Activated CD8-positive, alpha-beta memory T cell treated with anti-CD3 and anti-CD28 coated beads, Interleukin-2, amount 50 U/mL, for 4 hours (primary cell): ENCODE measurements around the gene HOXA13.
A peak's percentile ranks its signal among the peaks of the same experiment; 100 is the strongest.

Source experiments
- DNase-seq: peaks from one replicate; pipeline ENCODE4 v3.0.0-alpha.2; 2020

The HOXA13 gene

GRCh38 chr7:27169658-27170425, 30.0 kb downstream of the HOXA13 start:
- DNase-seq = peak; percentile 14

- DNase-seq = no peak
Measured at GRCh38 chr7:27168265-27168947, 31.5 kb downstream of the HOXA13 start.

- no peak for DNase-seq
Measured at GRCh38 chr7:27167916-27168264, 32.0 kb downstream of the HOXA13 start.

DNA sequence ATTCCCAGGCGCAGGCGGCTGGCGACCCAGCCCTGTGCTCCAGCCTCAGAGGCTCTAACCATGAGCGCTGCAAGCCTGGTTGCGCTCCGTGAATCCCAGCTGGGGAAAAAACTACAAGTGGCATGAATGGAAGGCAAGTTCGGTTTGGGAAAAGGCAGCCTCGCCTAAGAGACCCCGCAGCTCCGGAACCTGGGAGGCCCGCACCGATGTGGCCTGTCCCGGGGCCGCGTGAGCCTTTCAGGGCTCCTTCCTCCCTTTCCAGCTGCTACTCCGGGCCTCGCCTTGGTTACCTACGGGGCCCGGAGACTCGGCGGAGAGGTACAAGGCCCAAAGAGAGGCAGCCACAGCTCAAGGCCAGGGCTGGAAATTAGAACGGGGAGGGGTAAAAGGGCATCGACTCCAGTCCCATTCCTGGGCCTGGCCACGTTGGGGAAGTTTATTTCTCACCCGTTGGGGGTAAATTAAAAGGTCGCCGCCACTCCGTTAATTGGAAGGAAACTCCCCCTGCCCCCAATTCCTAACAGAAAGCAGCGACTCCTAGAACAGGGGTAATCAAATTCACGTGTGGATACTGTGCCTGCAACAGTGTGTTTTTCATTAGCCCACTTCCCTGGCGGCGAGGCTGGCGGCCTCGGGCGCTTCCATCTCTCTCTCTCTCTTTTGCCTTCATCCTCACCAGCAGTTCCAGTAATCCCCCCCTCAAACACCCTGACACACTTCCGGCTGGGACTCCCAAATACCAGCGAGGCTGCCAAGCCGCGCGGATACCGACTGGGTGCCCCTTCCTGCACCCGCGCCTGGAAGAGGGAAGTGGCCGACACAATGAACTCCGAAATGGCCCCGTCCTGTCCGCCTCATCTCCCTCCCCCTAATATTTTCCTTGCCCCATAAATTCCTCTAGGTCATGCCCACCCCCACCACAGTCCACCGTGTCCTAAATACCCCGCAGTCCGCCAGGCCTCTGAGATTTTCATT, 33.1 kb downstream of the HOXA13 start:
- no peak for DNase-seq

DNA sequence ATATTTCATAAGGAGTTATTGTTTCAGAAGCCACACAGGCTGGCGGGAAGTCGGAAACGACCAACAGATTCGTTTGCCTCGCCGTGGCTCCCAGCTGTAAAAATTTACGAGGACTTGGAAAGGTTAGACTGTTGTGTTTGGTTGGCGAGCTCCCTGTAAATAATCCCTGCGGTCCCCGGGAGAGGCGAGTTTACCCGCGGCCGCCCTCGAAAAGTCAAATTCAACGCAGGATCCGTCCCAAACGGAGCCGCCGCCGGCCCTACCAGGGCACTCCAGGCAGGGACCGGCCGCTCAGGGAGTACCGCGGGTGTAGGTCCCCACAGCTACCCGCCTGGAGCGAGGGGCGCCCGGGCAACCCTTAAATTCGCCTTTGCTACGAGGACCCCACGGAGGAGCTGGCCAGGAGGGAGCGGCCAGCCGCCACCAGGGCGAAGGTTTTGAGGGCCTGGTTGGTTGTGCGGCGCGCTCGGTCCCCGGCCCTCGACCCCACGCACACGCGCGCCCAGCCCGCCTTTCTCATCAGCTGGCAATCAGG, 33.8 kb downstream of the HOXA13 start:
- no peak for DNase-seq

DNA sequence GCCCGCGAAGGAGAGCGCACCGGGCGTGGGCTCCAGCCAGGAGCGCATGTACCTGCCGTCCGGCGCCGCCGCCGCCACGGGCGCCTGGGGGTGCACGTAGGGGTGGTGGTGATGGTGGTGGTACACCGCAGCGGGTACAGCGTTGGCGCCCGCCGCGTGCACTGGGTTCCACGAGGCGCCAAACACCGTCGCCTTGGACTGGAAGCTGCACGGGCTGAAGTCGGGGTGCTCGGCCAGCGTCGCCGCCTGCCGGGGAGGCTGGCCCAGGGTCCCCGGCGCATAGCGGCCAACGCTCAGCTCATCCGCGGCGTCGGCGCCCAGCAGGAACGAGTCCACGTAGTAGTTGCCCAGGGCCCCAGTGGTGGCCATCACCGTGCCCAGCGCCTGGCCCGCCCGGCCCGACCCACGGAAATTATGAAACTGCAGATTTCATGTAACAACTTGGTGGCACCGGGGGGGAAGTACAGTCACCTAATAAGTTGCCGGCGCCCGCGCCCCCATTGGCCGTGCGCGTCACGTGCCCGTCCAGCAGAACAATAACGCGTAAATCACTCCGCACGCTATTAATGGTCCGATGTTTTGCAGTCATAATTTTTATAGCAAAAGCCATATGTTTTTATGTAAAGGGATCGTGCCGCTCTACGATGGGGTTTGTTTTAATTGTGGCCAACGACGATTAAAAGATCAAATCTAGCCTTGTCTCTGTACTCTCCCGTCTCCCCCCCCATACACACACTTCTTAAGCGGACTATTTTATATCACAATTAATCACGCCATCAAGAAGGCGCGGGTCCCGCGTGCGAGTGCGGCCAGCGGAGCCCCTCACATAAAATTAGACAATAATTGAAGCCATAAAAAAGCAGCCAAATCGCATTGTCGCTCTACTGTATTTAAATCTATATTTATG, 34.5 kb downstream of the HOXA13 start, which contains the start of gene HOXA9:
HOXA9 (minus strand) TSS at position 449 of the 907 bp plus-strand sequence; CDS start at position 369, 80 bp downstream.
- DNase-seq = peak; percentile 15

DNA sequence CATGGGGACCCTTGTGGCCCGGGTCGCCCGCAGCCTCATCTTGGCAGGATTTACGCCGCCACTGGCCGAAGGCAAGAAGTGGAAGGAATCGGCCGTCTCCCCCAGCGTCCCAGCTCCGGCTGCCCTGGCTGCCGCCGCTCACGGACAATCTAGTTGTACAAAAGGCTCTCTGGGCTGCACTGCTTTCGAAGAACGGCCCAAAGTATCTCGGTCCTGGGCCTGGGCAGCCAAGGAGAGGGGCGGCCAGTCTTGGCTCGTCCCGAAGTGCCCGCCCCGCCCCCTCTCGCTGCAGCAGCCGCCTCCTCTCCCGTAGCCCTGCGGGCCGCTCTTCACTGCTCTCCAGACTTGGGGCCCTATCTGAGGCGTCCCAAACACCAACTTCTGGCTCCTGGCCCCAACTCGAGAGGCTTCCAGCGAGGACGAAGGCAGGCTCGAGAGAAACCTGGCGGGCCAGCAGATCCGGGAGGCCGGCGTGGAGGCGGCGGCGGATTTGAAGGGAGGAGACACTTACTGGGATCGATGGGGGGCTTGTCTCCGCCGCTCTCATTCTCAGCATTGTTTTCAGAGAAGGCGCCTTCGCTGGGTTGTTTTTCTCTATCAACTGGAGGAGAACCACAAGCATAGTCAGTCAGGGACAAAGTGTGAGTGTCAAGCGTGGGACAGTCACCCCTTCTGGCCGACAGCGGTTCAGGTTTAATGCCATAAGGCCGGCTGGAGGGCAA, 35.4 kb downstream of the HOXA13 start:
- DNase-seq = no peak

- DNase-seq = no peak
Measured at GRCh38 chr7:27164045-27164366, 35.9 kb downstream of the HOXA13 start.

- peak; percentile 2 for DNase-seq
Measured at GRCh38 chr7:27163288-27164044, 36.4 kb downstream of the HOXA13 start.

- no peak for DNase-seq
Measured at GRCh38 chr7:27162561-27163287, 37.2 kb downstream of the HOXA13 start.

GRCh38 chr7:27161721-27162560, 38.0 kb downstream of the HOXA13 start:
- peak; percentile 15 for DNase-seq

DNA sequence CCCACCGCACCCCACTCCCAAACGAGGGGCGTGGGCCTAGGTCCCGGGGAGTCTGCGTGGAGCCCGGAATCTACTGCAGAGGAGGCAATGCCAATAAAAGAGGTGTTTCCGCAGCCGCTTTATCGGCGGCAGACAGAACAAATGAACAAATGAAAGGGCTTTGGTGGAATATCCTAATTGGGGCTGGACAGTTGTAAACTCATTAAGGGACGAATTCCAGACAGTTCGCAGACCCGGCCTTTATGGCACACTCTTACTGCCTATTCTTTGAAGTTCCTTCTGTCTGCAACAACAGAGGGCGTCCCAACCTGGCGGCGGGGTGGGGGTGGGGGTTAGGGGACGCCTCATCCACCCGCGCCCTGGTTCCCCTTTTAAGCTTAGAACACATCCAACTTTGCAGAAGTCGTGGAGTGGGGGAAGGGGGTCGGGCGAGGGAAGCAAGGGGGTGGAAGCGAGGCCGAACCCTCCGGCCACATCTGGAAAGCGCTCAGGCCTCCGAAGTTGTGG, 38.6 kb downstream of the HOXA13 start:
- peak; percentile 15 for DNase-seq

DNA sequence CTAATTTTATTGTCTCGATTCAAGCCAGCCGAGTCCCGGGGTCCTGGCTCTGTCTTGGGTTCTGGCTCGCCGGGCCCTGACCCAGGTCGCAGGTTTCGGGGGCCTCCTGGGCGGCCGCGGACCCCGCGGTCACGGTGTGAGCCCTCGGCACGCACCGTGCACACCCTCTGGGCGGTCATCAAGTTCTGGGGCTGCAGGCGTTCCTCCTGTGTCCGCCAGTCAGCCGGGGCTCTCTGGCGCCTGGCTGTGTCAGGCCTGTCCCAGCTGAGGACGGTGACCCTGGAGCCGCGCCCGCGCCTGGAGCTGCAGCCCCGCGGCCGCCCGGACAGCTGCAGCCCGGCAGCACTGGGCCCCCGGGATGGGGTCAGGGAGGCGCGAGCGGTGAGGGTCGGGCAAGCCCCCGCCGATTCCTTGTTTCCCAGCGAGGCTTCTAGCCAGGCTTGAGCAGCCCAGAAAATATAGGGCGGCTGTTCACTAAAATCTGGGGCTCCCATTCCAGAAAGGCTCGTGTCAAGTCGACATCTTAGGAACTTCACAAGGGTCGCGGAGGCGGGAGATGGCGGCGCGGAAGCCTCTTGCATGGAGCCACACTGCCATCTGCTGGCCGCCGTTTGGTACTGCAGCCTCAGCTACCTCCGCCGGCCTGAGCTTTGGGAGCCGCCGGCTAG, 39.2 kb downstream of the HOXA13 start:
- DNase-seq = peak; percentile 89

DNA sequence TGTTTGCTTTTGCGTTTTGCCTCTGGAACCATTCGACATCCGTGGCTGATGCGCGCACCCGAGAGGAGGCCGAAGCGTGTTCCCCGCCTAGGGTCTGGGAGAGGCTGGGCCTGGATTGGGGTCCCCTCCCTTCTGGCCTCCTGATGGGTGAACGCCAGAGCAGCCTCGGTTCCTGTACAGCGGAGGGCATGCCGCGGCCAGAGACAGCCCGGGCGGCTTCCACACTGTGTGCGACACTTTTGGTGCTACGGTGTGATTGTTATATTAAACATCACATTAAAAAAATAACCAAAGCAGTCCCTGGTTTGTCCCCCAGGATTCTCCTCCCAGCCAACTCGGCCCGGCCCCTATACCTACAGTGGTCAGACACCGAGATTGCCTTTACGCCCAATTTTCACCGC, 39.7 kb downstream of the HOXA13 start:
- DNase-seq = peak; percentile 27

DNA sequence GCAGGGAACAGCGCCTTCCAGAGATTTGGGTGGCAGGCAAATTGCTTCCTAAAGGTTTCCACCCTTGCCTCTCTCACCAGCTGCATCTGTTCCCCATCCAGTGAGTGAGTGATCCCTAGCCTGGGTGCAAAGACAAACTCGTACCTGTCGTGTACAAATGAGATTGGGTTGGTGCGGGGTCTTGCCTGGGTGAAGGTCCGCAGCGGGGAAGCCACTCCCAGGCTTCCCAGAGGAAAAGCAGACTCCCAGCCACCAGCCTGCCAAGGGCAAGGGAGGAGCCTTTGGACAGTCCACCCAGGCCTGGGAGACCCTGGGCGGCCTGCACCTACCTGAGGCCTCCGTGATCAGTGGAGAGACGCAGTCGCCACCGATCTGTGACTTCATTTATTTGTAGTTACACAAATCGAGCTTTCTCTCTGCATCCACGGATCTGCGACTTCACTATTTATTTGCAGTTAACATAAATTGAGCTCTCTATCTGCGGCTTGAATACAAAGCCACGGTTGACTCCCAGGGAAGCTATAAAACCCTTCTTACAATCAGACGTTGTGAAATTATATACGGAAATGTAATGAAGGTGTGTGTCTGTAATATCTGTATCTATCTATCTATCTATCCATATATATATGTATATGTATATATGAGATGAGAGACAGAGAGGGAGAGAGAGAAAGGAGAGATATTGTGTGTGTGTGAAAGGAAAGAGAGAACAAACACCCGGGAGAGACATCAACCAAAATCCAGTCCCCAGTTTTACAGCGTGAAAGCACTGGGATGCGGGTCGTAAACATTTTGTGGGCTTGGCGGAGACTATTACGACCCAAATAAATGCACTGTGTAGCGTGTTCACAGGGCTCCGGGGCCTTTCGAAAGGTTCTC, 40.4 kb downstream of the HOXA13 start:
- peak; percentile 11 for DNase-seq

GRCh38 chr7:27158436-27159265, 41.2 kb downstream of the HOXA13 start:
- DNase-seq = no peak
